KBM-7 (cell line): ENCODE data around the gene SLC38A3.
"Not testable (repeated sequence)": the region's sequence is repeated elsewhere in the genome, so short reads cannot be mapped to it uniquely, and the experiment has no call there.

Experiments
- DNase-seq: peaks from one replicate; pipeline ENCODE4 v3.0.0-alpha.2; 2015
- in situ Hi-C: fragments of 300-500 bp; cut with MboI; formaldehyde crosslinking; loops from 2 replicates; pipeline ENCODE4 v1.14.3; 2020; ENCODE audit warnings: low sequenced_read_pairs, low pct_unique_long_range_greater_than_20kb, mixed read lengths

The SLC38A3 gene

GRCh38 chr3:50224639-50225038, 19.6 kb downstream of the SLC38A3 start:
- in situ Hi-C loops: no loop called here
- DNase-seq: no peak

GRCh38 chr3:50226888-50227389, 21.9 kb downstream of the SLC38A3 start:
- in situ Hi-C loops: no loop called here
- DNase-seq: peak; percentile 42

DNA sequence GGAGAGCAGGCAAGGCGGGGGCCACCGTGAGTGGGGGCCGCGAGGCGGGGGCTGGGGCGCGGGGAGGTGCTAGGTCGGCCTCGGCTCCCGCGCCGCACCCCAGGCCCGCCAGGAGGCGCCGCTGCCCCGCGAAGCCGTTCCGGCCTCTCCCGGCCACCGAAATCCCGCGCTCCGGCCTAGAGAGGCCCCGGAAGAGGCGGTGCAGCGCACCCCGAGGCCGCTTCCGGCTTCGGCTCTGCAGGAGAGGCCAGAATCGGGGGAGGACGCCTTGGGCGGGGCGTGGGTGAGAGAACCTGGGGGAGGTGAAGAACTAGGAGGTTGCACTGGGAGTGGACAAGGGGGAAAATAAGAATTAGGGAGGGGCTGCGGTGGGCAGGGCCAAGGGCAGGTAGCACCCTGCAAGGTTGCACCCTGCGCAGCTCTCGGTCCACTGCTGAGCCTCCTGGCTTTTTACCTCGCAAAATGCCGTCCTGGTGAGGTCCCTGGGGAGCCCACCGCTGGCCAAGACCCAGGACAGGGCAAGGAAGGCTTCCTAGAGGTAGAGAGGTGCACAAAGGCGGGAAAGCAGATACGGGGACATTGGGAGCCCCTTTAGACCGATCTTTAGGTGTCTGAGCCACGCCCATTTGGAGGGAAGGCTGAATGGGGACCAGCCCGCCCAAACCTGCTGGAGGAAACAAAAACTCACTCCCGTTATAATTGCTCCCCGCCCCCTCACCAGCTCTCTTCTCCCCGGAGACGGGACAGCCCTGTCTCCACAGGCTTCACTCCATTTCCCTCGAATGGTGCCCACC, 22.5 kb downstream of the SLC38A3 start:
- DNase-seq: peak; percentile 94
- in situ Hi-C loops: no loop called here

DNA sequence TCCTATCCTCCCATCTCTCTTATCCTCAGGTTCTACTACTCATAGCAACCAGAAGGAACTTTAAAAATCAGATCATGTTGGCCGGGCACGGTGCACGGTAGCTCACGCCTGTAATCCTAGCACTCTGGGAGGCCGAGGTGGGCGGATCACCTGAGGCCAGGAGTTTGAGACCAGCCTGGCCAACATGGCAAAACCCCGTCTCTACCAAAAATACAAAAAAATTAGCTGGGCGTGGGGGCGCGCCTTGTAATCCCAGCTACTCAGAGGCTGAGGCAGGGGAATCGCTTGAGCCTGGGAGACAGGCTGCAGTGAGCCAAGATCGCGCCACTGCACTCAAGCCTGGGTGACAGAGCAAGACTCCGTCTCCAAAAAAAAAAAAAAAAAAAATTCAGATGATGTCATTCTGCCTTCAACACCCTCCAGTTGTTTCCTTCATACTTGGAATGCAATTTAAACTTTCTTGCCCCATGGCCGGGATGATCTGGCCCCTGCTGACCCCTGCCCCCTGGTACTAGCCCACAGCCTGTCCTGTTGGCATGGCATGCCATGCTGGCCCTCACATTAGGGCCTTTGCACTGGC, 23.2 kb downstream of the SLC38A3 start:
- DNase-seq: peak; percentile 30
- in situ Hi-C loops: not testable (repeated sequence)

DNA sequence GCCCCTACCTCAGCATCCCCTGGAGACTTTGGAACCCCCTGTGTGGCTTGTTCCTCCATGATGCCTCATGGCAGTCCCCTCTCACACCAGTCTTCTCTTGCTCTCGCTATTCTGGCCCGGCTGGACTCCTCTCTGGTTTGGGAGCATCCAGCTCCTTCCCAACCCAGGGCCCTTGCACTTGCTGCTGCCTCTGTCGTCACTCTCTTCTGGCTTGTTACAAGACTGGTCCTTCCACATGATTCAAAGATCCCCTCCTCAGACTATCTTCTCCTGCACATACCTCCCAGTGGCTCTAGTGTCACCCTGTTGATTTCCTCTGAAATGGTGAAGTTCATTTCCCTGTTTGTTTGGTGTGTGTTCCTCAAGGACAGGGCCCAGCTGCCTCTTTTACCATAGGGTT, 24.4 kb downstream of the SLC38A3 start:
- no peak for DNase-seq
- in situ Hi-C loops: no loop called here

- no peak for DNase-seq
- in situ Hi-C loops: no loop called here
These were observed 25.2 kb downstream of the SLC38A3 start for GRCh38 chr3:50230104-50230793.

DNA sequence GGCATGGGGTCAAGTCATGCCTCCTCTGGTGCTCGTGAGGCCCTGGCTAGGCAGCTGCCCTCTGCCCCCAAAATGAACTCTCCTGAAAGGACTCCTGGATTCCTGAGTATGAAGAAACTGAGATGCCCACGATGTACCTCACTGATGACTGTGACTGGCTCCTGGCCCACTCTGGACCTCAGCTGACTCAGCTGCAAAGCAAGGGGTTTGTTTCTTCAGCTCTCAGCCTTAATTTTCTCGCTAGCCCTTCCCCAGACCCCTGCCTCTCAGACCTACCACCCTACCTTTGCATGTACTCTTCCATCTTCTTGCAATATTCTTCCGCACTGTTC, 25.7 kb downstream of the SLC38A3 start:
- in situ Hi-C loops: no loop called here
- DNase-seq: no peak

- DNase-seq: no peak
- in situ Hi-C loops: no loop called here
These were observed 26.5 kb downstream of the SLC38A3 start for GRCh38 chr3:50231581-50231980.

- in situ Hi-C loops: no loop called here
- no peak for DNase-seq
These were observed 27.2 kb downstream of the SLC38A3 start for GRCh38 chr3:50232303-50232702.

GRCh38 chr3:50233176-50233575, 28.1 kb downstream of the SLC38A3 start:
- in situ Hi-C loops: no loop called here
- no peak for DNase-seq

- in situ Hi-C loops: no loop called here
- peak; percentile 99 for DNase-seq
These were observed 30.8 kb downstream of the SLC38A3 start, which contains the start of gene GNAI2 for GRCh38 chr3:50235716-50236483. TSS of gene GNAI2 (plus strand) at chr3:50236204. CDS start at chr3:50236336, 132 bp downstream.

DNA sequence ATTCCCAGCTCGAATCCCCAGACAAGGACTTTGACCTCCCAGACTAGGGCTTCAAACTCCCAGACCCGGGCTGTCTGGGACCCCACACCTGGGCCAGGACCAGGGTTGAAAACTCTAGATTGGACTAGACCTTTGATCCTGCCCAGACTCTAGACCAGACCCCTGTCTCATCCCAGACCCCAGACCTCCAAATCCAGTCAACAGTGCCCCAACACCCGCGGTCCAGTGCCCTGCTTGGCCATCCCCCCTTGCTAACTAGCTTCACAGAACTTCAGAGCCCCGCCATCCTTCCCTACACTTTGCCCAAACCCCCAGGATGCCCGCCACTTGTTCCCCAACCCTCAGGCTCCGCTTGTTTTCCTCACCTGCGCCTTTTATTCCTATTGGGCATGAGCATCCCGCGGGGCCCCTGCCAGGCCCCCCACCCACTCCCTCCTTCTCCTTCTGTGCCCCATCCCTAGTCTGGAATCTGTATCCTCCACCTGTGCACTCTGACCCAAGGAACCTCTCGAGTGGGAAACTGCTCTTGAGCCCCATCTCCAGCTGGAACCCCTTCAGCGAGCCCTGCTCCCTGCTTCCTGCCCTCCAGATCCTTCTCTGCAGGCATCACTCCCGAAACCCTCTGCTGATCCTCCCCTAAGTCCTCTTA, 31.5 kb downstream of the SLC38A3 start:
- no peak for DNase-seq
- in situ Hi-C loops: no loop called here

GRCh38 chr3:50237133-50237651, 32.1 kb downstream of the SLC38A3 start:
- in situ Hi-C loops: no loop called here
- DNase-seq: peak; percentile 36

DNA sequence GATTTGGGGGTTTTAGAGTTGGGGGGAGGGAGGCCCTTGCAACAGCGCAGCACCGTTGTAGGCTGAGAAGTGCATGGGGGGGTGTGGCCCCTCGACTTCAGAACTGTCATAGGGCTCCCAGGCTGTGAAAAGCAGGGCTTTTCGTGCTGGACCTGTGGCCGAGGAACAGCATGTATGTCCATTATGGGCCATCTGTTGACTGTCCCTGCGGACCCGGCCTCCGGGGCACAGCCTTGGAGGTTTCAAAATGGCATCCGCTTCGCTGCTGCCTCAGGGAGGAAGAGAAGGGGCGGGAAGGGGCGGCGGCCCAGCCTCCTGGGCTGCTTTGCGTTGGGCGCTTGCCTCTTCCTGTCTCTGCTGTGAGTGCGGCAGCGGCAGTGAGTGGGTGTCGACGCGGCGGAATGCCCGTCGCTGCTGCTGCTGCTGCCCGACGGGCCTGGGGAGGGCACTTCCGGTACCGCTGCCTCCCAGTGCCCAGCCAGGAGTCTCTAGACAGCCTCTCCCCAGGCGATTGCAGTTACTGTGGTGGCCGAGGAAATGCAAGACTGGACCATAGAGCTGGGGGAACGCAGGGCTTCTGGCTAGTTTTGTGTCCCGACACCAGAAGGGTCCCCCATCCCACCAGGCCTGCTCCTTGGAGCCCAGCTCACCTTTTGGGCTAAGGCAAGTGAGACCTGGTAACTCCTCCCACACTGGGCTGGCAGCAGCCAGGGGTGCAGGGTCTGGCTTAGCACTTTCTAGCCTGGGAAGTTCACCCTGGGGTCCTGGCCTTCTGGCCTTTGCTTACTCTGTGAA, 32.9 kb downstream of the SLC38A3 start:
- in situ Hi-C loops: no loop called here
- peak; percentile 90 for DNase-seq

DNA sequence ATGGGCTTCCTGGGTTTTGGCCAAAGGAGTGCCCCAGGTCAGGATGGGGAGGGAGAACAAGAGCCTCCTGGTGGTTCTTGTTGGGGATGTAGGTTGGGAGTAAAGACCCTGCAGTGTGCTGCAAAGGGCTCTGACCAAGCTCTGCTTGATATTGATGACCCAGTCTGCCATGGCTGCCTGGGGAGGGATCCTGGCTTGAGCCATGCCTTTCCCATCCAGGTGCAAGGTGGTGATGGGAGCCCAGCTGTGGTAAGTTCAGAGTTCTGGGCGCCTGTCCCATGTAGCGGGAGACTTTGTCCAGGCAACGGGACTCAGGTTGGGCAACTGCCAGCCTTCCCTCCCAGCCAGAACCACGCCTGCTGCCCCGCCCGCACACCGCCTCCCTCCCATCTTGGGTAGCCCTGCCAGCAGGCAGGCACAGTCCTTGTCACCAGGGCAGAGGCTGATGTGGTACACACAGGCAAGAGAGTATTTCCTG, 33.5 kb downstream of the SLC38A3 start:
- in situ Hi-C loops: no loop called here
- DNase-seq: no peak

DNA sequence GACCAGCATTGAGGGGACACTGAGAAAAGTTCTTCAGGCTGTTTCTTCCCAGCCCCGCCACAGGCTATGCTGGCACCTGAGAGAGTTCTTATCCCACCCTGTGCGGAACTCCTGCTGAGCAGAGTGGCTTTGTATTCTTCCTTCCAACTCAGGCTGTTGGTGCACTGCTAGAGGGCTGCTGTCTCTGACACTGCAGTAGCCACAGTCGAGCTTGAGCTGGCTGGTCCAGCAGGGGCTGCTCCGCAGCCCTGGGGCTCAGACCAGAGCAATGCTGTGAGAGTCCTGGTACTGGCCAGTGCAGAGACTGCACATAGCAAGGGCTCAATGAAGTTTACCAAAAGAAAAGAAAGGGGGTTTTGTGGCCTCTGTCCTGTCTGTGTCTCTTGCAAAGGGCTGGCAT, 34.6 kb downstream of the SLC38A3 start:
- in situ Hi-C loops: no loop called here
- no peak for DNase-seq

DNA sequence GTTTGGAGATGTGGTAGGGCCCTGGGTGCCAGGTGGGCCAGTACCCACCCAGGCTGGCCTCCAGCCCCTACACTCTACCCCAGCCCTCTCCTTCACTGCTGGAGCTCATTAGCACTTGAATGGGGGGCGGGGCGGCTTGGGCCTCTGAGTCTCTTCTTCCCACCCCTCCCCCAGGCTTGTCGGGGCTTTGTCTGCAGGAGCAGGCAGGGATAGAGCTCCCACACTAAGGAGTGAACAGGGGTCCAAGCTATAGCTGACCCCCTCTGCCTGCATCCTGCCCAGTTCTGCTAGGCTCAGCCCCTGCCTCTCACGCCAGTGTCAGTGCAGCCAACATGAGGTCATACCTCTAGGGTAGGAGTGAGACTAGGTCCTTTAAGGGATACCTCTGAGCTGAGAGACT, 36.1 kb downstream of the SLC38A3 start:
- DNase-seq: no peak
- in situ Hi-C loops: no loop called here
